ENCODE data around the gene PLXNA3. TPM values are rescaled to one million over a fixed set of nuclear protein-coding genes. Genes with fewer than 3 reads are reported as not detected.

The PLXNA3 gene
- total RNA-seq, 1 experiment from 2014 or later: 89.3 TPM

- no peak for ATAC-seq
- H3K9me2 ChIP-seq (ENCODE audit: insufficient read depth): no peaks in the 10 kb centered on the region
- H3K4me1 ChIP-seq (ENCODE audit: control insufficient read depth in 1 of 2, insufficient read depth in 2 of 2, low read length in 2 of 2): no peaks in the 10 kb centered on the region
- H4K20me1 ChIP-seq (ENCODE audit: insufficient read depth): no peaks in the 10 kb centered on the region
- H3K36me3 ChIP-seq (ENCODE audit: control insufficient read depth in 1 of 2, insufficient read depth in 2 of 2, low read length in 2 of 2): peaks cover 2 to 3% of the 10 kb centered on the region in 2 experiments; a peak in 1 of 4 replicates
- TF ChIP-seq SRF (IDR thresholded peaks at IDR 0.05; ENCODE audit: low read depth) (no peak), POLR2A (IDR thresholded peaks at IDR 0.05; ENCODE audit: borderline replicate concordance, extremely low read depth, insufficient read depth, insufficient read length) (no peak), YY1 (IDR thresholded peaks at IDR 0.05; ENCODE audit: extremely low read depth, insufficient replicate concordance, low read depth, low read length) (no peak), FOSL1 (IDR thresholded peaks at IDR 0.05; ENCODE audit: low read depth) (no peak), ZNF274 (IDR thresholded peaks at IDR 0.05; ENCODE audit: low read depth, low read length) (no peak), SP1 (IDR thresholded peaks at IDR 0.05; ENCODE audit: low read depth) (no peak), TCF7L2 (IDR thresholded peaks at IDR 0.05; ENCODE audit: borderline replicate concordance, extremely low read depth, insufficient read depth, insufficient read length) (no peak), ATF3 (IDR thresholded peaks at IDR 0.05) (no peak), CEBPB (IDR thresholded peaks at IDR 0.05; ENCODE audit: low read depth) (no peak), EZH2phosphoT487 (IDR thresholded peaks at IDR 0.05; ENCODE audit: borderline replicate concordance) (no peak), ZBTB33 (IDR thresholded peaks at IDR 0.05; ENCODE audit: extremely low read depth, insufficient replicate concordance, low read length) (no peak), POLR2AphosphoS5 (IDR thresholded peaks at IDR 0.05; ENCODE audit: low read depth, low read length) (no peak), EGR1 (IDR thresholded peaks at IDR 0.05; ENCODE audit: low read depth) (no peak), ZFX (IDR thresholded peaks at IDR 0.05) (no peak), MAX (IDR thresholded peaks at IDR 0.05) (no peak), REST (IDR thresholded peaks at IDR 0.05; ENCODE audit: low read depth) (no peak), SIN3A (IDR thresholded peaks at IDR 0.05; ENCODE audit: low read depth) (no peak), JUND (IDR thresholded peaks at IDR 0.05) (no peak), ELF1 (IDR thresholded peaks at IDR 0.05; ENCODE audit: borderline replicate concordance, low read depth) (no peak)
- intact Hi-C loops (cut with micrococcal nuclease): no loop called here
- H3K79me2 ChIP-seq (ENCODE audit: insufficient read depth, low read length): no peaks in the 10 kb centered on the region
- DNase-seq (ENCODE audit: low read depth, low spot score): no peak
- no peak overlapping the region for H3K27ac ChIP-seq (ENCODE audit: low read depth, low read length)
- H2AFZ ChIP-seq (ENCODE audit: low read depth, low read length, poor library complexity, severe bottlenecking): no peak overlapping the region
- H3K4me2 ChIP-seq (ENCODE audit: low read length): no peak overlapping the region
- POLR2A ChIA-PET: no interaction called here
- H3K9ac ChIP-seq (ENCODE audit: low read length): no peak overlapping the region
- H3K9me3 ChIP-seq (ENCODE audit: control insufficient read depth in 1 of 2, insufficient read depth in 1 of 2, low read depth in 1 of 2, low read length in 2 of 2): no peaks in the 10 kb centered on the region
- H3K27me3 ChIP-seq (ENCODE audit: insufficient read depth, low read length): no peaks in the 10 kb centered on the region
- no TSS peak for BruUV-seq (replicated peaks)
- CTCF ChIA-PET: no interaction called here
- RAD21 ChIA-PET (ENCODE audit: low non-redundant PET in 1 of 2, low total read pairs in 2 of 2, uncharacterized antibody in 2 of 2, unreplicated experiment in 2 of 2): no interaction called here
- H3K4me3 ChIP-seq (replicated peaks in 1 of 2; ENCODE audit: low read depth in 1 of 2, low read length in 2 of 2): no peak overlapping the region
Measured at GRCh38 chrX:154469114-154469513, 11.0 kb downstream of the PLXNA3 start.
